Measurements from ENCODE around the gene SWT1.

Gene SWT1

DNA sequence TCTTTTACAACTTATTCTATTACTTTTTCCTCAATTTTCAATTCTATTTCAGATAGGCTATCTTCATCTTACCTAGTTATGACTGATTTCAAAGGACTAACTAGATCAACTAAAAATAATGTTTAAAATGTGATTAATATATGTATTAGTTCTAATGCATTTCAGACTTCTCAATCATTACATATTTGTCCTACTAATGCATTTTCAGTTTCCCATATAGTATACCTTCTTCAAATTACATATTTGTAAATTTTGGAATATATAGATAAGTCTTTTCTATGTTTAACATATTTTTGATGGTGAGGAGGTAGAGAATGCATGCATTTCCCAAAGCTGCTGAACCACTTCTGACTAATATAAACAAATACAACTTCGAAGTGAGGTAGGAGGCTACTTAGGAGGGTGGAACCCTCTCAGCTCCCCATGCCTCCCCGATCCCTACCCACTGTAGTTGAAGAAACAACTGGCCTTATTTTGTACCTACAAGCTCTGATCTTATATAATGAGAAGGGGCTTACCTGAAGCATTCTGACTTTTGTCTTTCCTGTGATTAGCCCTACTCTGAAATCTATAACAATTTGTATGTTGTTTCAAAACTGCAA, 2.0 kb upstream of the SWT1 start:
- Histone ChIP-seq H3K36me3 (replicated peaks in 1 of 2; ENCODE audit: control insufficient read depth in 2 of 2, insufficient read depth in 2 of 2, low read length in 2 of 2) (peaks cover 0 to 17% of the 10 kb centered on the region in 2 donors), H2BK5ac (ENCODE audit: low read length) (no peak overlapping the region), H3K4me2 (ENCODE audit: insufficient read depth, low read length, poor library complexity, severe bottlenecking) (no peak overlapping the region), H3K27me3 (ENCODE audit: control insufficient read depth in 3 of 3, insufficient read depth in 3 of 3, low read depth in 1 of 3, low read length in 3 of 3) (no peaks in the 10 kb centered on the region), H2AFZ (ENCODE audit: low read length) (no peak overlapping the region), H2BK15ac (ENCODE audit: low read length) (no peak overlapping the region), H3K4ac (ENCODE audit: low read length) (no peak overlapping the region), H3K4me3 (ENCODE audit: low read length in 2 of 2) (peak overlapping the region in 1 of 2 donors; percentile 15), H2BK120ac (ENCODE audit: low read depth, low read length) (no peak overlapping the region), H3K14ac (ENCODE audit: low read length) (no peak overlapping the region), H4K91ac (ENCODE audit: low read depth, low read length, poor library complexity) (no peak overlapping the region), H4K8ac (ENCODE audit: low read depth, low read length) (no peak overlapping the region), H3K27ac (replicated peaks; ENCODE audit: low read length) (no peak overlapping the region), H3K79me1 (ENCODE audit: low read depth, low read length) (peaks cover 1% of the 10 kb centered on the region), H3K18ac (ENCODE audit: low read length) (no peak overlapping the region), H2AK5ac (ENCODE audit: low read depth, low read length) (no peak overlapping the region), H3K4me1 (ENCODE audit: control insufficient read depth in 2 of 2, insufficient read depth in 1 of 2, low read depth in 1 of 2, low read length in 2 of 2) (peaks cover 2 to 7% of the 10 kb centered on the region in 2 donors), H3K9ac (ENCODE audit: low read depth, low read length, poor library complexity) (no peak overlapping the region), H3K9me3 (replicated peaks in 1 of 2; ENCODE audit: control insufficient read depth in 2 of 2, insufficient read depth in 1 of 2, low read depth in 1 of 2, low read length in 2 of 2) (no peaks in the 10 kb centered on the region), H3K23ac (ENCODE audit: low read depth, low read length, poor library complexity) (no peak overlapping the region), H2BK12ac (ENCODE audit: low read length) (no peak overlapping the region)
- no CpG with 5 or more reads among the region's 2 CpGs for WGBS, 2 donors (ENCODE audit: extremely low coverage in 2 of 2, insufficient read length in 2 of 2, insufficient replicate concordance in 1 of 2)
- DNase-seq (ENCODE audit: low spot score): no peak

DNA sequence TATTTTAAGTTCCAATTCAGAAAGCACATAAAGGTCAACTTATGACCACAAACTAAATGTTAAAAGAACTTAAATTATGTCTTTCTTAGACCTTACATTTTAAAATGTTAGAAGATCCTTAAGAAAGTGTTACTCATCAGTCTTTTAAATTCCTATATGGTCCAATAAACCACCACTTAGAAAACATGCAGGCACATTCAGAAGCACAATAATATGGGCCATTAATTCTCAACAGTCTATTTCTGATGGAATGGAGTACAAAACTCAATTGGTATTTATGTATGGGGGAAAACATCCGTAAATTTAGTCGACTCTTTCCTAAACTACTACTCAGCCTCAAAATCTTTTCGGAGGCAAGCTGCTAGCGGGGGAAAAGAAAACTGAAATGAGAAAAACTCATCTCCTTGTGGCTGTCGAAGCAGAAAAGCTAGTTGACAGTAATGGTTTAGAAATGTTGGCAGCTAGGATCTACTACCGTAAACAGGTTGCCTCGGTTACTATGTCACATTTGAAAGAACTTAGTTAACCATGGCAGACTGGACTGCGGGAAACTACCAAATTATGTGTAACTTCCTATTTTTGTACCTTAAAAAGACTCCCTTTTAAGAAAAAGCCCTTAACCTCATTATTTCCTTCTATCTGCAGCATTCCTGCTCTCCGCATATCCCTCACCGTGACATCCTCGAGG, 1.2 kb upstream of the SWT1 start:
- no peak overlapping the region for H3K14ac ChIP-seq (ENCODE audit: low read length)
- H3K4me1 ChIP-seq (ENCODE audit: control insufficient read depth in 2 of 2, insufficient read depth in 1 of 2, low read depth in 1 of 2, low read length in 2 of 2): peaks cover 2 to 7% of the 10 kb centered on the region in 2 donors
- peak; percentile 3 for DNase-seq (ENCODE audit: low spot score)
- no peak overlapping the region for H4K8ac ChIP-seq (ENCODE audit: low read depth, low read length)
- H3K9ac ChIP-seq (ENCODE audit: low read depth, low read length, poor library complexity): no peak overlapping the region
- H3K9me3 ChIP-seq (replicated peaks in 1 of 2; ENCODE audit: control insufficient read depth in 2 of 2, insufficient read depth in 1 of 2, low read depth in 1 of 2, low read length in 2 of 2): no peaks in the 10 kb centered on the region
- H2BK12ac ChIP-seq (ENCODE audit: low read length): no peak overlapping the region
- H2BK15ac ChIP-seq (ENCODE audit: low read length): no peak overlapping the region
- peak overlapping the region; percentile 79 for H3K4me2 ChIP-seq (ENCODE audit: insufficient read depth, low read length, poor library complexity, severe bottlenecking)
- H2AK5ac ChIP-seq (ENCODE audit: low read depth, low read length): no peak overlapping the region
- H3K23ac ChIP-seq (ENCODE audit: low read depth, low read length, poor library complexity): no peak overlapping the region
- H3K79me1 ChIP-seq (ENCODE audit: low read depth, low read length): peaks cover 1% of the 10 kb centered on the region
- H2BK120ac ChIP-seq (ENCODE audit: low read depth, low read length): no peak overlapping the region
- H3K4me3 ChIP-seq (ENCODE audit: low read length in 2 of 2): peak overlapping the region; percentile 70 to 96
- H3K18ac ChIP-seq (ENCODE audit: low read length): no peak overlapping the region
- peak overlapping the region; percentile 99 for H2AFZ ChIP-seq (ENCODE audit: low read length)
- WGBS, 2 donors (ENCODE audit: extremely low coverage in 2 of 2, insufficient read length in 2 of 2, insufficient replicate concordance in 1 of 2): no CpG with 5 or more reads among the region's 11 CpGs
- peaks cover 0 to 9% of the 10 kb centered on the region in 2 donors for H3K36me3 ChIP-seq (replicated peaks in 1 of 2; ENCODE audit: control insufficient read depth in 2 of 2, insufficient read depth in 2 of 2, low read length in 2 of 2)
- no peaks in the 10 kb centered on the region for H3K27me3 ChIP-seq (ENCODE audit: control insufficient read depth in 3 of 3, insufficient read depth in 3 of 3, low read depth in 1 of 3, low read length in 3 of 3)
- H3K4ac ChIP-seq (ENCODE audit: low read length): no peak overlapping the region
- no peak overlapping the region for H2BK5ac ChIP-seq (ENCODE audit: low read length)
- H3K27ac ChIP-seq (replicated peaks; ENCODE audit: low read length): no peak overlapping the region
- H4K91ac ChIP-seq (ENCODE audit: low read depth, low read length, poor library complexity): no peak overlapping the region

DNA sequence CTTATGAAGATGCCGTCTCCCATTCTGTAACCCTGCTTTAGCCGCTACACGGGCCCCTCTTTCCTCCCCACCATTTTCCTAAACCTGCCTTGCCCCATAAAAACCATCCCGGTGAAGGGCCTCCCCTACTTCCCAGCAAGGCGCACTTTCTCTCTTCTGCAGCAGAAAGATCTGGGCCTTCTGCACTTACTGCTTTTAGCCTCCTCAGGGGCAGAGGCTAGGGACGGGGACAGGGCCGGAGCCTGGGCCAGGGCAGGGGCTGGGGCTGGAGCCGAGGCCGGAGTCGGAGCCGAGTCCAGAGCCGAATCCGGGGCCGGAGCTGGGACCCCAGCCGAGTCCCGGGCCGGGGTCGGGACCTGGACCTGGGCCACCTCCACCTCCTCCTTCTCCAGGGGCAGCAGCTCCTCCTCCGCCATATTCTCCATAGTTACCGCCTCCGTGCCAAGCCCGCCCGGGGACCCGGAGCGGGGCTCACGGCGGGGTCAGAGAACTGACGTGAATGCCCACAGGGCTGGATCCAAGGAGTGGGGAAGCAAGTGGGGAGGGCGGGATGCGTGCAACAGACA, 596 bp upstream of the SWT1 start:
- WGBS, 2 donors (ENCODE audit: extremely low coverage in 2 of 2, insufficient read length in 2 of 2, insufficient replicate concordance in 1 of 2): no CpG with 5 or more reads among the region's 30 CpGs
- Histone ChIP-seq H3K79me1 (ENCODE audit: low read depth, low read length) (peaks cover 1% of the 10 kb centered on the region), H4K91ac (ENCODE audit: low read depth, low read length, poor library complexity) (no peak overlapping the region), H2BK15ac (ENCODE audit: low read length) (peak overlapping the region; percentile 59), H3K4me2 (ENCODE audit: insufficient read depth, low read length, poor library complexity, severe bottlenecking) (peak overlapping the region; percentile 79), H3K36me3 (replicated peaks in 1 of 2; ENCODE audit: control insufficient read depth in 2 of 2, insufficient read depth in 2 of 2, low read length in 2 of 2) (peaks cover 2 to 4% of the 10 kb centered on the region in 2 donors), H3K9me3 (replicated peaks in 1 of 2; ENCODE audit: control insufficient read depth in 2 of 2, insufficient read depth in 1 of 2, low read depth in 1 of 2, low read length in 2 of 2) (no peaks in the 10 kb centered on the region), H3K18ac (ENCODE audit: low read length) (peak overlapping the region; percentile 98), H3K9ac (ENCODE audit: low read depth, low read length, poor library complexity) (peak overlapping the region; percentile 87), H2AK5ac (ENCODE audit: low read depth, low read length) (peak overlapping the region; percentile 17), H3K27me3 (ENCODE audit: control insufficient read depth in 3 of 3, insufficient read depth in 3 of 3, low read depth in 1 of 3, low read length in 3 of 3) (no peaks in the 10 kb centered on the region), H3K4me3 (ENCODE audit: low read length in 2 of 2) (peak overlapping the region; percentile 70 to 96), H3K14ac (ENCODE audit: low read length) (peak overlapping the region; percentile 14), H2BK120ac (ENCODE audit: low read depth, low read length) (no peak overlapping the region), H2BK12ac (ENCODE audit: low read length) (no peak overlapping the region), H3K4ac (ENCODE audit: low read length) (peak overlapping the region; percentile 38), H2BK5ac (ENCODE audit: low read length) (peak overlapping the region; percentile 90), H3K23ac (ENCODE audit: low read depth, low read length, poor library complexity) (peak overlapping the region; percentile 98), H3K27ac (replicated peaks; ENCODE audit: low read length) (peak overlapping the region; percentile 93), H2AFZ (ENCODE audit: low read length) (peak overlapping the region; percentile 99), H4K8ac (ENCODE audit: low read depth, low read length) (no peak overlapping the region), H3K4me1 (ENCODE audit: control insufficient read depth in 2 of 2, insufficient read depth in 1 of 2, low read depth in 1 of 2, low read length in 2 of 2) (peaks cover 2 to 7% of the 10 kb centered on the region in 2 donors)
- no peak for DNase-seq (ENCODE audit: low spot score)

Data from neuronal stem cell (in vitro differentiated cells).